Inflammatory macrophage treated with lipopolysaccharide for 4 hours (primary cell): ENCODE data around the gene BBS1.
"Not testable (repeated sequence)": the region's sequence is repeated elsewhere in the genome, so short reads cannot be mapped to it uniquely, and the experiment has no call there.

Source experiments
- DNase-seq: peaks from one replicate; pipeline ENCODE4 v3.0.0-alpha.2; 2020

Gene BBS1

DNA sequence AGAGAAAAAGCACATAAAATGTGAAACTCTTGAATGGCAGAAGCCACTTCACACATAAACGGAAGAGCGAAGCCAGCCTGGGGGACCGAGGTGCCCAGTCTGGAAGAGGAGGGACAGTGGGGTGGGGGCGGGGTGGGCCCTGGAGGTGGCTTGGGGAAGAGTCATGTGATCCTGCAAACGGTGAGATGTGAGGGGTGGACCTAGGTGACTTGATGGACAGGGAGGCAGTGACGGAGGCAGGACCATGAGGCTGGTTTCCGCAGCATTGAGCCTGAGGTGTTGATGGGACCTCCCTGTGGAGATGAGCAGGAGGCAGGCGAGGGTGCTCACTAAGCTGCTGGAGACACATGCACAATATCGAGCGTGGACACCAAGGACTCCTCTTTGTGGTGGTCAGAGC, 18.6 kb downstream of the BBS1 start:
- no peak for DNase-seq

- no peak for DNase-seq
These were observed 19.2 kb downstream of the BBS1 start for GRCh38 chr11:66529655-66530054.

GRCh38 chr11:66530927-66531709, 20.7 kb downstream of the BBS1 start:
- no peak for DNase-seq

GRCh38 chr11:66531841-66532240, 21.4 kb downstream of the BBS1 start:
- no peak for DNase-seq

DNA sequence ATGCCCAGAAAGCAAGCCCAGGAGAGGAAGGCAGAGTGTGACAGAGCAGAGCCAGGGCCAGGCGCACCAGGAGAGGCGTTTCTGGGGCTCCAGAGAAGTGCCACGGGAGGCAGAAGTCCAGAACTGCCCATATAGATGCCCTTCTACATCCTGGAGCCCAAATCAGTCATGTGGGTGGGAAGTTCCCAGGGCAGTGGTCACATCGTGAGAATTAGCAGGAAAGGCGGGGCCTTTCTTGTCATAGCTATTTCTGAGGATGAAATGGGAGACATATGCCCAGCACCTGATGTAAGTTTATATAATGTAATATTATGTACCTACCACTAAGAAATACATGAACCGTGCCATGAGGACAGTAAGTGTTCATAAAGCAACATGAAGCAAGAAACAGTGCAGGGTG, 22.3 kb downstream of the BBS1 start:
- DNase-seq: no peak

- DNase-seq: no peak
These were observed 28.9 kb downstream of the BBS1 start for GRCh38 chr11:66539170-66539869.

- no peak for DNase-seq
These were observed 29.4 kb downstream of the BBS1 start for GRCh38 chr11:66539870-66540213.

- DNase-seq: not testable (repeated sequence)
These were observed 30.2 kb downstream of the BBS1 start for GRCh38 chr11:66540598-66540997.

- no peak for DNase-seq
These were observed 31.5 kb downstream of the BBS1 start for GRCh38 chr11:66541892-66542291.

DNA sequence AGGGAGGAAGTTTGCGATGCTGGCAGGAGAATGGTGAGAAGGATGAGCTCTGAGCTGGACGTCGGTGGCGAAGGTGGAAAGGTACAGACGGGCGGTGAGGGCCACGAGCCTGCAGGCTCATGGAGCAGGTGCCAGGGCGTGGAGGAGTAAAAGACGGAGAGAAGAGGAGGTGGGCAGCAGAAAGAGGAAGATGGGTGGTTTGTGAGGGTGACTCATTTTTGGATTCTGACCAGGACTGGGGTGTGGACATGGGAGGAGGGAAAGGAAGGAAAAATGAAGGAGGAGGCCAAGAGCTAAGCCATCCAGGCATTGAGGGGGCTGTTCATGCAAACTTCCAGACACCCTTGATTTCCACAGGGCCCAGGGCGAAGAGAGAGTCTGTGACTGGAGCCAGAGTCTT, 31.9 kb downstream of the BBS1 start:
- peak; percentile 36 for DNase-seq

DNA sequence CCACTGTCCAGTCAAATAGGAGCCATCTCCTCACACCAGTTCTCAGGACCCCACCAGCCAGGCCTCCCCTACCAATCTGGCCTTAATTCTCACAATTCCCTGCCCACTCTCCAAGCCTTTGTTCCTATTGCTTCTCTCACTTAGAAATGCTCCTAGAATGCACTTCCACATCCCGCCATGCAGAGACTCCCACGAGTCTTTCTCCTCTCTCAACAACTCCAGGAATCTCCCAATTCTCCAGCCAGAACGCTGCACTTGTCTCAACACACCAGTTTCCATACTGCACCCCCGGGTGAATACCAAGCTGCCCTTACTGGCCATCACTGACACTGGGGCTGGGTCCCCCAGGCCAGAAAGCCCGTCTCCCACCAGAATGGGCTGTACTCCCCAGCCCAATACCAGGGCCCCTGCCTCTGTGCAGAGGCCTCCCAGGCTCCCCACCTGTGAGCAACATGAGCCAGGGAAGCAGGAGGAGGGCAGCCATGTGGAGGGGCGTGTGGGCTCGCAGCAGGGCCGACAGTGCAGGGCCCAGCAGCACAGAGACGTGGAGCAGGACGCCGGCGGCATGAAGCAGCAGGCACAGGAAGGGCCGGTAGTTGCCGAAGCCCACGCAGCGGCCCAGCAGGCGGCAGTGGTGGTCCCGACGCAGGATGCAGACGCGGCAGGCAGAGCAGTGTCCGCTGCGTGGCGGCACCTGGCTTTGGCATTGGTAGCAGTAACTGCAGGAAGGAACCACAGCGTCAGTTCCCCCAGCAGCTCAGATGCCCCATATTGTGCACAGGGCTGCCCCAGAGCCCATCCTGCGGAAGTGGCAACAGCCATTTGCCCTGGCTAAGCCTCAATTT, 33.0 kb downstream of the BBS1 start:
- peak; percentile 42 for DNase-seq

- DNase-seq: not testable (repeated sequence)
These were observed 34.5 kb downstream of the BBS1 start for GRCh38 chr11:66544952-66545351.

- DNase-seq: peak; percentile 99
These were observed 35.4 kb downstream of the BBS1 start, which contains the start of gene ZDHHC24 for GRCh38 chr11:66545701-66546367. TSS of gene ZDHHC24 (minus strand) at chr11:66546048. CDS start at chr11:66546003, 45 bp downstream.

GRCh38 chr11:66546368-66546965, 36.0 kb downstream of the BBS1 start, which contains the start of gene ACTN3:
TSS of gene ACTN3 (plus strand) at chr11:66546903. CDS start at chr11:66546938, 35 bp downstream.
- no peak for DNase-seq

DNA sequence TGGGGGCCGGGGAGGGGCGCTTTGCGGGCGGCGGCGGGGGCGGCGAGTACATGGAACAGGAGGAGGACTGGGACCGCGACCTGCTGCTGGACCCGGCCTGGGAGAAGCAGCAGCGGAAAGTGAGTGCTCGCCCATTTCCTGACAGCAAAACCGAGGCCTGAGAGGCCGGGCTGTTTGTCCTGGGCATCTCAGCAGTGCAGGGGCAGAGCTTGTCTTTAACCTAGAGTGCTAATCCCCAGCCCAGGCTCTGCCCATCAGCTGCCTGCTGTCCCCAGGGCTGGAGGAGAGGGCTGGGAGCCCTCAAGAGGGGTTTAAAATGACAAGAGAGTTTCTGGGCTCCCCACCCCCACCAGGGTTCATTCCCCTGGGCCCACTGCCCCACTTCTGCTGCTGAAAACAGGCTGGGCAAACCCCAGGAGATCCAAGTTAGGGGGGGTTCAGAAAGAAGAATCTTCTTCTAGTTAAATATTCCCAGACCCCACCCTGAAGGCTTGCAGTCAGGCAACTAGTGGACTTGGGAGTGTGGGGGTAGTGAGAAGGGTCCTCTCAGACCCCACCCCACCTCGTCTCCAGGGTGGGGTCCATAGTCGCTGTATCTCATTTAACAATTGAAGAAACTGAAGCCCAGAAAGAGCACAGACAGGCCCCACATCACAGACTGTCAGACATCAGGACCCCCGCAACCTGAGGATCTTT, 36.7 kb downstream of the BBS1 start:
- no peak for DNase-seq

DNA sequence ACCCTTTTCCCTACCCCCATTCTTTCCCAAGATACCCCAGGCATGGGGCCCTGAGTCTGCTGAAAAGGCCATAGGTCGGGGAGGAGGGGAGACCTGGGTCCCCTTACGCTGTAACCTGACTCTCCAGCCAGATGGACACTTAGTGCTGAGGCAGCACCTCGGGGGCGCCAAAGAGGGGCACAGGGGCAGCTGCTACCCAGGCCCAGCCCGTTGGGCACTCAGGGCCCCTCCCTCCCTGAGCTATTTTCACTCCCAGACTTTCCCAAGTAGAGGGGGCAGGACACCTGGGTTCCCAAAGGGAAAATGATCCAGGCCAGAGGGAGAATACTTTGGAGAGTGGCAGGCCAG, 37.2 kb downstream of the BBS1 start:
- DNase-seq: no peak

GRCh38 chr11:66548041-66548440, 37.6 kb downstream of the BBS1 start:
- no peak for DNase-seq

DNA sequence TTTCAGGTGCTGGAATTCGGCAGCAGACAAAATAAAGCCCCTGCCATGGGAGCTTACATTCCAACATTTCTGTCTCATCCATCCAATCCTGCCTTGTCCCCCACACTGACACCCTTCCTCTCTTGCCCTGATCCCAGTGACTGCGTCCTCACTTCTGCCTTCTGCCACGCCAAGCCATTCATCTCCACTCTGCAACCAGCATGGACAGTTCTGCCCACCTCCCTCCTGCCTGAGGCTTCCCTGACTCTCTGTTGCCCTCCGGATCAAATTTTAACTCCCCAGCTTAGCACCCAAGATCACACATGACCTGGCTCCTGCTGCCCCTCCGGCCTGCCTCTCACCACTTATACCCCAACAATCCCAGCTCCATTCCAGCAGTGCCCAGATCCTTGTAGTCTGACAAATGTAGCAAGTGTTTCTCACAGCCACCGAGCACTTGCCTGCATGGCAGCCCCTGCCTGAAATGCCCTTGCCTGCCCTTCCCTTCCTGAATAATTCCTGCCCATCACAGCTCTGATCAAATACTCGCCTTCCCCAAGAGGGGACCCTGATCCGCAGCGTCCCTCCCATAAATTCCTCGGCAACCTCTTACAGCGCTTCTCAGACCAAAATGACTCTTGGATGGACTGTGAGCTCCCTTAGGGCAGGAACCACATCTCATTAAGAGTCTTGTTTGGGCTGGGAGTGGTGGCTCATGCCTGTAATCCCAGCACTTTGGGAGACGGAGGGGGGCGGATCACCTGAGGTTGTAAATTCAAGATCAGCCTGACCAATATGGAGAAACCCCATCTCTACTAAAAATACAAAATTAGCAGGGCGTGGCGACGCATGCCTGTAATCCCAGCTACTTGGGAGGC, 38.6 kb downstream of the BBS1 start:
- no peak for DNase-seq

DNA sequence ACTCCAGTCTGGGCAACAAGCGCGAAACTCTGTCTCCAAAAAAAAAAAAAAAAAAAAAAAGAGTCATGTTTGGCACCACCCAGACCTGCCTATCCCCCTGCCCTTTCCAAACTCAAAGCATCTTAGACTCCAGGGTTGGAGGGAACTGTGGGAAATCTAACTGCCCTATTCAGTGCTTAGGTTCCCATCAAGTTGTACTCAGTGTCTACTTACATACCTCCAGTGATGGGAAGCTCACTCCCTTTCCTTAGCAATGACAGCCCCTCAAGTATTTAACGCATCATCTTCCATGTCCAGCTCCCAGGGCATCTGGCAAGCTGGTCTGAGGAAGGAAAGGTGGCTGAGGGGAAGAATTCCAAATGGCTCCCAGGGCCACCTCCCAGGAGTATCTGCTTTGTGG, 39.3 kb downstream of the BBS1 start:
- no peak for DNase-seq

DNA sequence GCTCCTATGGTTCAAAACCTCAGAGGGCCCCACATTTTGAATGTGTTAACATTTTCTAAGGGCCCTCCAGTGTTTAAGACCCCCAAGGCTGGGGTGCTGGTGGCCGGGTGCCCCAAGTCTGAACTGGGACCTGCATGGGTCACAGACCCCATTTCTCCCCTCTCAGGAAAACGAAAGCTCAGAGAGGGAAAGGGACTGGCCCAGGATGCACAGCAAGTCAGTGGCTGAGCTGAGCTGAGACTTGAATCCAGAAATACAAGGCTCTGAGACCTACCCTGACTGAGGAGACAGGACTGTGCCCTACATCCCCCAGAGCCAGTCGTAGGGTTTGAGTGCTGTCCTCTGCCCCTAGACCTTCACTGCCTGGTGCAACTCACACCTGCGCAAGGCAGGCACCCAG, 40.5 kb downstream of the BBS1 start:
- no peak for DNase-seq

GRCh38 chr11:66554602-66555001, 44.2 kb downstream of the BBS1 start:
- no peak for DNase-seq
